SKM-1 treated with dmso at 0.1 percent for 144 hours (cell line): Measurements from ENCODE around the gene IFIT2.
"Not testable (repeated sequence)": the region's sequence is repeated elsewhere in the genome, so short reads cannot be mapped to it uniquely, and the experiment has no call there.

Experiments
- DNase-seq: peaks from one replicate; lab custom pipeline; 2025; ENCODE audit not compliant: unreplicated experiment; lab: John Stamatoyannopoulos, UW

IFIT2 gene

DNA sequence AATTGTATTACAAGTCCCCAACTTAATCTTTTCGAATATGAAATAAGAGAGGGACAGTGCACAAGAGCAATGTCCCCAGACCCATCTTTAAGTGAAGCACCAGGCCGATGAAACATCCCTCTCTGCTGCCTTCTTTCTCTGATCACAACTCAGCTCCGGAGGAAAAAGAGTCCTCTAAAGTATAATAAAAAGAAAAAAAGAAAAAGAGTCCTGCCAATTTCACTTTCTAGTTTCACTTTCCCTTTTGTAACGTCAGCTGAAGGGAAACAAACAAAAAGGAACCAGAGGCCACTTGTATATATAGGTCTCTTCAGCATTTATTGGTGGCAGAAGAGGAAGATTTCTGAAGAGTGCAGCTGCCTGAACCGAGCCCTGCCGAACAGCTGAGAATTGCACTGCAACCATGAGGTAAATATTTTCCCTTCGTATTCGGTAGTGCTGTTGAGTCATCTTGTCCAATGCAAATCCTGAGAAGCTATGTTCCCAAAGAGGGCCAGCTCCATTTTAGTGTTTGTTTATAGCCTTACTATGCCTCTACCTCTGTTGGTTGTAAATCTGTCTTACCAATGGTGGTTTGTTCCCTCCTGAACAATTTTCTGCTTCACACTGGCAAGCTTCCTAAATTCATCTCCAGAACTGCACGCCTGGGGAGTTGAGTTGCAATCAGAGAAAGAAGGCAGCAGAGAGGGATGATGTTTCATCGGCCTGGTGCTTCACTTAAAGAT lies at the start of gene IFIT2:
IFIT2 (plus strand) TSS at position 326 of the 725 bp plus-strand sequence; CDS start at position 404, 78 bp downstream.
- peak; percentile 57 for DNase-seq

- no peak for DNase-seq
These were observed 49.6 kb upstream of the IFIT2 start for GRCh38 chr10:89252225-89252585.

DNA sequence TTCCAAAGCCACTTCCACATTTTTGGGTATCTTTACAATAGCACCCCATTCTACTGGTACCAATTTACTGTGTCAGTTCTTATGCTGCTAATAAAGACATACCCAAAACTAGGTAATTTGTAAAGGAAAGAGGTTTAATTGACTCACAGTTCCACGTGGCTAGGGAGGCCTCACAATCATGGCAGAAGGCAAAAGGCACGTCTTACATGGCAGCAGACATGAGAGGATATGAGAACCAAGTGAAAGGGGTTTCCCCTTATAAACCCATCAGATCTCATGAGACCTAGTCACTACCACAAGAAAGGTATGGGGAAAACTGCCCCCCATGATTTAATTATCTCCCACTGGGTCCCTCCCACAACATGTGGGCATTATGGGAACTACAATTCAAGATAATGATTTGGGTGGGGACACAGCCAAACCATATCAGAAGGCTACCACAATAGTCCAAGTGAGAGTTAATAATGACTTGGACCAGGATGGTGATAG lies 46.7 kb upstream of the IFIT2 start:
- DNase-seq: not testable (repeated sequence)

GRCh38 chr10:89255793-89256192 lies 46.1 kb upstream of the IFIT2 start:
- DNase-seq: peak; percentile 32

DNA sequence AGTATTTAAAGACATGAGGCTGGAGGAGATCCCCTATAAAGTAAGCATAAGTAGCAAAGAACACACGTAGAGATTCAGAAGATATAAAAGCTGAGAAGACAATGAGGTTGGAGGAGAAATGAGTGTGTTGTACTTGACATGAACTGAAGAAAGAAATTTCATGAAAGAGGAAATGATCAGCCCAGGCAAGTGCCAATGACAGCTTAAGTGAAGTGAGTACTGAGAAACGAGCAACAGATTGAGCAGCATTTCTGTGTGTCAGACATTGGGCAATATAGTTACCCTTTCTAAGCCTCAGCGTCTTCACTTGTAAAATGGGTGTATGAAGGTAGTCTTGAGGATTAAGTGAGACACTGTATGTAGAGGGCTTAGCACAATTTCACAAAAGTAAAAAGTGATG lies 45.5 kb upstream of the IFIT2 start:
- DNase-seq: no peak

GRCh38 chr10:89256962-89257361 lies 44.9 kb upstream of the IFIT2 start:
- DNase-seq: no peak

DNA sequence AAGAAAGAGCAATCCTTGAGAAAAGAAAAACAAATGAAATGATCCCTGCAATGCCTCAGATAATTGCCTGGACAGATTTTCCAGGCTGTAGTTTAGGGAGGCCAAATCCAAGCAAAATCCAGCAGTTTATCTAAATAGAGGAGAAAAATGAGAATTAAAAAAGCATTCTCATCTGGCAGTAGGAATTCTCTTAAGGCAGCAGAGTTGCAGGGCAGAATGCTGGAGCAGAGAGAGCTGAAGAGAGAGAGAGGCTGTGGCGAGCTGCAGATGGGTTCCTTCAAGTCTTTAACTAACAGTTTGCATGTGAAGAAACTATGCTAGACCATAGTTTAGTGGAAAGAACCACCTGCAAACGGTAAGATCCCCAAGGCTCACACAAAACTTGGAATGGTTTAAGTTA lies 44.3 kb upstream of the IFIT2 start:
- DNase-seq: no peak

DNA sequence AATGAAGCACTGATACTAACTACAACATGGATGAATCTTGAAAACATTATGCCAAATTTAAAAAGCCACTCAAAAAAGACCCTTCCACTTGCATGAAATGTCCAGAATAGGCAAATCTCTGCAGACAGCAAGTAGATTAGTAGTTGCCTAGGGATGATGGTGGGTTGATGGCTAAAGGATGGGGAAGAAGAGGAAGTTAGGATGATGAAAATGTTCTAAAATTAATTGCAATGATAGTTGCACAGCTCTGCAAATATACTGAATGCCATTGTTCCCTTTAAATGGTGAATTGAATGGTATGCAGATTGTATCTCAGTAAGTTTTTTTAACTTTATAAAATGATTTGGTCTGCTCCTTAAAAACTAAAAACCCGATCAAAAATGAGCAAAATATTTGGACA lies 43.0 kb upstream of the IFIT2 start:
- DNase-seq: no peak

DNA sequence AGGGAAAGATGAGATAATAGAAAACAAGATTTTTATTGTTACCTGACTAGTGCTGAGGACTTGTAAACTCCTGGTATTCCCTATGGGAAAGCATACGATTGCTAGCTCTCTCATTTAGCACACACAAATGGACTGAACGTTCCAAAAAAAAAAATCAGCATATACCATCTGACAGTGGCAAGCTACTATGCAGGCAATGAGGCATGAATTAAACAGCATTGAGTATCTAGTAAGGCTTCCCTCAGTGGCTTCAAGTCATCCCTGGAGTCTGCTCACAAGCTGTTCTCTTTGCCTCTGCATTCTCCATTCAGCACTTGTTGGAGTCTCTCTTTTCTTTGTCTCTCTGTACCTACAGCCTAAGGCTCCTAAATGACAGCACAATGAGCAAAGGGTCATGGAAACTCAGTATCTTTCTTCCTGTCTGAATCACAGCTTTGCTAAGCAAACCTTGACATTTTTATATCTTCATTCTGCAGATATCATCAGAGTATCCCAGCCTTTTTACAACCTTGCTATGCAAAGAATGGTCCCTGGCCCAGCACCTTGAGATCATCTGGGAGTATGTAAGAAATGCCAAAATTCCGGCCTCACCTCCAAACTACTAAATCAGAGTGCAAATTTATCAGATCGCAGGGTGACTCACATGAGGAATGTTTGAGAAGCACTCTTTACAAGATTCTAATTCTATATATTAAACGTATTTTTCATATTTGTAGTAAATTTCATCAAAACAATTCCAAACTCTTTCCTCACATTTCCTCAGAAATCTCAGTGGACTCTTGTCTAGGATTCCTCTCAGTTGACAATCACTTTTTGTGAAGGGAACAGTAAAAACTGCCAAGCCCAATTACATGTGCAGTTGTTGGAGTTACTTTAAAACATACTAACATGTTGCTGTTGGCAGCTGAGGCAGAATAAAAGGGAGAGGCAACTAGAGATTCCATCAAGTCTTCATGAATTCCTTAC lies 39.5 kb upstream of the IFIT2 start:
- DNase-seq: no peak

GRCh38 chr10:89263091-89263490 lies 38.8 kb upstream of the IFIT2 start:
- DNase-seq: no peak

GRCh38 chr10:89263531-89263930 lies 38.3 kb upstream of the IFIT2 start:
- no peak for DNase-seq

DNA sequence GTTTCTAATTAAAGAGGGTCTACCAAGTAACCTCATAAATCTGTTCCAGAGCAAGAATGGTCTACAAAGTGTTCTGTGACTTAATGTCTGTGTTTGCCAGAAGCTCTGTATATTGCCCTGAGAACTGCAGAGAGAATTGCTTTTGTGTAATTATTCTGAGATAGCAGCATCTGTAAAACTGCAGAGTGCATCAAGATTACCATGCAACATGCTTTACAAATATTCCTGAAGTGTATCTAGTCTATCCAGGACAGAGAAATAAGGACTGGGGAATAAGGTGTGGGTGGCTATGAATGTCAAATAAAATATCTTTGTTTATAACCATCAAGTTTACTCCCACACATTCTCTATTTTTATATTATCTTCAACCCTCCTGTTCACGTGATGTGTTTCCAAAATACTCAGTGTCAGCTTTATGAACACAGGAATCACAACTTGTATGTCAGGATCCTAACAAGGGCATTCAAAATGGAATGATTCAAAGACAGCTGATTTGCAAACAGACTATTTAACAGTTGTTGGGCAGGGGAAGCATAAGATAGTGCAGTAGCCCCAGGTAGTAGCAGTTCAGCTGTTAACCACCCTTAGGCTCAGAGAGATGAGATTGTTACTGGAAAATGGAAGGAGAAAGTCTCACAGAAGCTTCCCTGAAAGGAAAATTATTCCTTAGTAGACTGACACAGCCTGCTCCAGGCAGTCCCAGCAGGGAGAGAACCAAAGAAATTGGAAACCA lies 35.0 kb upstream of the IFIT2 start:
- no peak for DNase-seq

DNA sequence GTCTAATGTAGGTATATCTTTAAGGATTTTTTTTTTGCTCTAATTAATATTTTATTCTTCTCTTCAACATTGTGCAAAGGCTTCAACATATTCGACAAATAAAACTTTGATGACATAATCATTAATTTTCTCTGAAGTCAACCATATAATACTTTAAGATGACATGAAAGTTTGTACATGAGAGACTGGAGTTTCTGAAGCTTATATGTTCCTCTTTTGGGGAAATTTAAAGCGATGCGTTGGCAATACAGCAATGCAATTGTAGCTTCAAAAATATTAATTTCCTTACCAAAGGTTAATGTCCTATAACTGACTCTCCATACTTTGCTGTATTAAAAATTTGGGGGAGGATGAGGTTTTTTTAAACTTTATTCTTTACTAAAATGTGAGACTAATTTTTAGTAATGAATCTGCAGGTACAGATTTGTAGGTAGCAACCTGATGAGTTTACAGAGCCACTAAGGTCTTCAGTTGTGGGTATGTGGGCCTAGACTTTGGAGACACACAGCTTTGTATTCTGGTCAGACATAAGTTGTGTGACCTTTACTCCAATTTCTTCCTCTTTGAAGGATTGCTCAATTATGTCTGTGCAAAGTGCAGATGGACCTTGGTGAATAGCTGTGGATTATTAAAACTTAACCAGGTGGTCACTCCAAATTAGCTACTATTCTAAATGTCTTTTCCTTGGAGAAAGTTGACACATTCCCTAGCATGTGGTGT lies 32.3 kb upstream of the IFIT2 start:
- DNase-seq: no peak

GRCh38 chr10:89270153-89270483 lies 31.7 kb upstream of the IFIT2 start:
- DNase-seq: no peak

DNA sequence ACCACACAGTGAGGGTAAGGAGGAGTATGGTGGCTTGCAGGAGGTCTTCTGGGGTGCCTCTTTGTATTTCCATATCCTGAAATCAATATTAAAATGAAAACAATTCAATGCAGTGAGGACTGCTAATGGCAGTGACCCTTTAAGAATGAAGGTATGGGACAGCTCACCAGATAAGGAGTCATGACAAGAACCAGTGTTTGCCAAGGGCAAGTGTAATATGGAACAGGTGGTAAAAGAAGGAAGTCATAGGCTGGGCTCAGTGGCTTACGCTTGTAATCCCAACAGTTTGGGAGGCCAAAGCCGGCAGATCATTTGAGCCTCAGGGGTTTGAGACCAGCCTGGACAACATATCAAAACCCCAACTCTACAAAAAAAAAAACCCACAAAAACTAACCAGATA lies 30.3 kb upstream of the IFIT2 start:
- DNase-seq: no peak

DNA sequence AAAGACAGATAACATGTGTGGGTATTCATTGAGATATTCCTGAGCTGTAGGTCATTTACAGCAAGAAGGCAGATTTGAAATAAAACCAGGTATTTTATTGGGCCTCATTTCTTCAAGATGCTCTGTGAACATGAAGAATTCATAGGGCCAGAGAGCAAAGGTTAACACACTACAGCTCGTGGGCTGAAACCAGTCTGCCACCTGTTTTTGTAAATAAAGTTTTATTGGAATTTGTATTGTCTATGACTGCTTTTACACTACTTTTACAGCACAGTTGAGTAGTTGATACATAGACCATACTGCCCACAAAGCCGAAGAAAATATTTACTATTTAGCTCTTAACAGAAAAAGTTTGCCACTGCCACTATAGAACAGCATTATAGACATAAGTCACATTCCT lies 28.2 kb upstream of the IFIT2 start:
- no peak for DNase-seq

DNA sequence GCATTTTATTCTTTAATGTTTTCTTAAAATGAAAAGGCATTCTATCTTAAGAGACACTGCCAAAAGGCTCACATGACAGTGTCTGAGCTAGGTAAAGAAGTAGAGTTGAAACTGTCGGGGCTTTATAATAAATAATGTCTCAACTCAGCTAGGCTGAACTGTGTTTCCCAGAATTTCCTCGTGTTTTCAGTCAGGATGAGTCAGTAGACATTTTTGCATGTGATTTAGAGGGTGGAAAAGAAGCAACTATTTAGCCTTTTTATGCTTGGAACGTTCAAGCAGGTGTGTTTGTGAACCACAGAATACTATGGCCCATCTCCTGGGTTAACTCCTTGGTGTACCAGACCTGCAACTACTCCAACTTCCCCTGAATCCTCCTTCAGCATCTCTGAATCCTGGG lies 26.9 kb upstream of the IFIT2 start:
- no peak for DNase-seq

GRCh38 chr10:89275383-89275782 lies 26.5 kb upstream of the IFIT2 start:
- DNase-seq: no peak

GRCh38 chr10:89278034-89278535 lies 23.8 kb upstream of the IFIT2 start:
- DNase-seq: no peak

- DNase-seq: no peak
These were observed 22.9 kb upstream of the IFIT2 start for GRCh38 chr10:89278900-89279392.
